Measurements from ENCODE around the gene IGFL4.

Gene IGFL4

GRCh38 chr19:46021531-46022041, 19.2 kb downstream of the IGFL4 start:
- peak; percentile 11 for TF ChIP-seq CTCF (conservative IDR thresholded peaks at IDR 0.05; ENCODE audit: low read depth, low read length)
- no peak overlapping the region for H3K4me3 ChIP-seq (ENCODE audit: low read length)

GRCh38 chr19:46020819-46021125, 20.0 kb downstream of the IGFL4 start:
- TF ChIP-seq CTCF (conservative IDR thresholded peaks at IDR 0.05; ENCODE audit: low read depth, low read length) = no peak
- DNase-seq (ENCODE audit: low read depth) = no peak
- H3K4me3 ChIP-seq (ENCODE audit: low read length) = no peak overlapping the region

More at GRCh38 chr19:46021531-46022041, 19.2 kb downstream of the IGFL4 start:
- DNase-seq (ENCODE audit: low read depth) = no peak

GRCh38 chr19:46019270-46019669, 21.5 kb downstream of the IGFL4 start:
- TF ChIP-seq CTCF (conservative IDR thresholded peaks at IDR 0.05; ENCODE audit: low read depth, low read length) = no peak
- DNase-seq (ENCODE audit: low read depth) = no peak
- no peak overlapping the region for H3K4me3 ChIP-seq (ENCODE audit: low read length)

- TF ChIP-seq CTCF (conservative IDR thresholded peaks at IDR 0.05; ENCODE audit: low read depth, low read length) = no peak
- H3K4me3 ChIP-seq (ENCODE audit: low read length) = no peak overlapping the region
- no peak for DNase-seq (ENCODE audit: low read depth)
Measured at GRCh38 chr19:46018729-46019251, 22.0 kb downstream of the IGFL4 start.

GRCh38 chr19:46017874-46018675, 22.7 kb downstream of the IGFL4 start:
- DNase-seq (ENCODE audit: low read depth) = no peak
- no peak for TF ChIP-seq CTCF (conservative IDR thresholded peaks at IDR 0.05; ENCODE audit: low read depth, low read length)
- H3K4me3 ChIP-seq (ENCODE audit: low read length) = no peak overlapping the region

- no peak for TF ChIP-seq CTCF (conservative IDR thresholded peaks at IDR 0.05; ENCODE audit: low read depth, low read length)
- DNase-seq (ENCODE audit: low read depth) = no peak
- H3K4me3 ChIP-seq (ENCODE audit: low read length) = no peak overlapping the region
Measured at GRCh38 chr19:46017095-46017429, 23.7 kb downstream of the IGFL4 start.

Data from retinal pigment epithelial cell (primary cell).